ENCODE measurements around the gene EYA4. TPM values are rescaled to one million over a fixed set of nuclear protein-coding genes. Genes with fewer than 3 reads are reported as not detected.

Gene EYA4
- total RNA-seq, 1 donor from 2014 or later = 1.6 TPM

DNA sequence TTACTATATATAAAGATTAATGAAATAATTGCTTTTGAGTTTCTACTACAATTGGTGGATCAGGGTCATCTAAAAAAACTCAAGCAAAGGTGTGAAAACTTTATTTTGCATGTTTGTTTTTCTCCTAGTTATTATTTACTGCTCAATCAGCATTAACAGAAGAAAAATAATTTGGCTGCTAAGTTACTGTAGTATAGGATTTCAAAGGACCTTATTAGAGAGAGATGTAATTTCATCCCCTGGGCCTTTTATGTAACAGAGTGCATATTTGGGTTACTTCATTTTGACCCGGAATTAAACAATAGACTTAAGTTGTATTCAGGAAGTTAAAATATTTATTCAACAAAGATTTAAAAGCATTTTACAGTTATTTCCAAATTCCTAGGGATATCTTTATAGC, 49.8 kb downstream of the EYA4 start:
- Mint-ChIP-seq H3K4me1 (ENCODE audit: low read depth, unreplicated experiment) (no peaks in the 10 kb centered on the region), H3K9me3 (ENCODE audit: unreplicated experiment) (no peaks in the 10 kb centered on the region), H3K36me3 (ENCODE audit: low read depth, unreplicated experiment) (no peaks in the 10 kb centered on the region), H3K27ac (ENCODE audit: unreplicated experiment) (no peak overlapping the region), H3K4me3 (ENCODE audit: unreplicated experiment) (no peak overlapping the region), H3K27me3 (ENCODE audit: low read depth, unreplicated experiment) (no peaks in the 10 kb centered on the region)
- Histone ChIP-seq H2AFZ (ENCODE audit: low read depth, low read length) (no peak overlapping the region), H3K9me3 (ENCODE audit: insufficient read depth, low read depth, low read length) (no peaks in the 10 kb centered on the region), H3K4me3 (ENCODE audit: insufficient read depth, low read depth, low read length) (no peak overlapping the region), H3K79me2 (ENCODE audit: insufficient read depth, low read length) (no peaks in the 10 kb centered on the region), H3K4me1 (ENCODE audit: insufficient read depth, low read length) (no peaks in the 10 kb centered on the region), H3K27ac (ENCODE audit: low read depth, low read length) (no peak overlapping the region), H3K36me3 (ENCODE audit: insufficient read depth, low read length) (no peaks in the 10 kb centered on the region), H4K20me1 (ENCODE audit: insufficient read depth, low read length) (no peaks in the 10 kb centered on the region), H3K4me2 (ENCODE audit: low read length) (no peak overlapping the region), H3K9ac (ENCODE audit: low read length) (no peak overlapping the region), H3K27me3 (ENCODE audit: insufficient read depth, low read length) (no peaks in the 10 kb centered on the region)
- TF ChIP-seq EZH2 (IDR thresholded peaks at IDR 0.05; ENCODE audit: insufficient read depth, low read length) = no peak
- TF ChIP-seq, protein P1, sequence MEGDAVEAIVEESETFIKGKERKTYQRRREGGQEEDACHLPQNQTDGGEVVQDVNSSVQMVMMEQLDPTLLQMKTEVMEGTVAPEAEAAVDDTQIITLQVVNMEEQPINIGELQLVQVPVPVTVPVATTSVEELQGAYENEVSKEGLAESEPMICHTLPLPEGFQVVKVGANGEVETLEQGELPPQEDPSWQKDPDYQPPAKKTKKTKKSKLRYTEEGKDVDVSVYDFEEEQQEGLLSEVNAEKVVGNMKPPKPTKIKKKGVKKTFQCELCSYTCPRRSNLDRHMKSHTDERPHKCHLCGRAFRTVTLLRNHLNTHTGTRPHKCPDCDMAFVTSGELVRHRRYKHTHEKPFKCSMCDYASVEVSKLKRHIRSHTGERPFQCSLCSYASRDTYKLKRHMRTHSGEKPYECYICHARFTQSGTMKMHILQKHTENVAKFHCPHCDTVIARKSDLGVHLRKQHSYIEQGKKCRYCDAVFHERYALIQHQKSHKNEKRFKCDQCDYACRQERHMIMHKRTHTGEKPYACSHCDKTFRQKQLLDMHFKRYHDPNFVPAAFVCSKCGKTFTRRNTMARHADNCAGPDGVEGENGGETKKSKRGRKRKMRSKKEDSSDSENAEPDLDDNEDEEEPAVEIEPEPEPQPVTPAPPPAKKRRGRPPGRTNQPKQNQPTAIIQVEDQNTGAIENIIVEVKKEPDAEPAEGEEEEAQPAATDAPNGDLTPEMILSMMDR (IDR thresholded peaks at IDR 0.05; ENCODE audit: insufficient read depth, low read depth, low read length) = no peak
- FAIRE-seq = no peak
- DNase-seq (ENCODE audit: low read depth) = no peak

DNA sequence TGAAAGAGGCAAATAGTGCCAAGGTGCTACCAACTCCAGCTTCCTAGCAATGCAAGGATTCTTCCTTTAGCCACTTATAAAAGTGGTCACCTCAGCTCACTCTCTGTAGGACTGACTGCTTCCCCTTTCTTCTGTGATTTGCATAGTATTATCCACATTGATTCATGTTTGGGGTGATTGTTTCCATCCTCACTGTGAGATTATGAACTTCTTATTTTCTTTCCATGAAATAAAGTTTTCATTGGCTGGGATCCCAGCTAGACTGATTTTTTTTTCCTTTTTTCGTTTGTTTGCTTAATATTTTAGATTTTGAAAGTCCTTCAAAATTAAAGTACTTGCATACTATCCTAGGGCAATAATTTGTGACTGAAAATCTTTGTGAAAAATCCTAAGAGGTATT, 50.5 kb downstream of the EYA4 start:
- Mint-ChIP-seq H3K9me3 (ENCODE audit: unreplicated experiment) (no peaks in the 10 kb centered on the region), H3K36me3 (ENCODE audit: low read depth, unreplicated experiment) (no peaks in the 10 kb centered on the region), H3K4me1 (ENCODE audit: low read depth, unreplicated experiment) (no peaks in the 10 kb centered on the region), H3K27ac (ENCODE audit: unreplicated experiment) (no peak overlapping the region), H3K4me3 (ENCODE audit: unreplicated experiment) (no peak overlapping the region), H3K27me3 (ENCODE audit: low read depth, unreplicated experiment) (no peaks in the 10 kb centered on the region)
- H2AFZ ChIP-seq (ENCODE audit: low read depth, low read length) = no peak overlapping the region
- H4K20me1 ChIP-seq (ENCODE audit: insufficient read depth, low read length) = no peaks in the 10 kb centered on the region
- no peaks in the 10 kb centered on the region for H3K36me3 ChIP-seq (ENCODE audit: insufficient read depth, low read length)
- H3K9me3 ChIP-seq (ENCODE audit: insufficient read depth, low read depth, low read length) = no peaks in the 10 kb centered on the region
- TF ChIP-seq, protein P1 (IDR thresholded peaks at IDR 0.05; ENCODE audit: insufficient read depth, low read depth, low read length) = no peak
- no peak for TF ChIP-seq EZH2 (IDR thresholded peaks at IDR 0.05; ENCODE audit: insufficient read depth, low read length)
- DNase-seq (ENCODE audit: low read depth) (no peak), FAIRE-seq (no peak)
- no peaks in the 10 kb centered on the region for H3K79me2 ChIP-seq (ENCODE audit: insufficient read depth, low read length)
- no peaks in the 10 kb centered on the region for H3K27me3 ChIP-seq (ENCODE audit: insufficient read depth, low read length)
- H3K4me2 ChIP-seq (ENCODE audit: low read length) = no peak overlapping the region
- no peaks in the 10 kb centered on the region for H3K4me1 ChIP-seq (ENCODE audit: insufficient read depth, low read length)
- no peak overlapping the region for H3K4me3 ChIP-seq (ENCODE audit: insufficient read depth, low read depth, low read length)
- H3K27ac ChIP-seq (ENCODE audit: low read depth, low read length) = no peak overlapping the region
- H3K9ac ChIP-seq (ENCODE audit: low read length) = no peak overlapping the region

DNA sequence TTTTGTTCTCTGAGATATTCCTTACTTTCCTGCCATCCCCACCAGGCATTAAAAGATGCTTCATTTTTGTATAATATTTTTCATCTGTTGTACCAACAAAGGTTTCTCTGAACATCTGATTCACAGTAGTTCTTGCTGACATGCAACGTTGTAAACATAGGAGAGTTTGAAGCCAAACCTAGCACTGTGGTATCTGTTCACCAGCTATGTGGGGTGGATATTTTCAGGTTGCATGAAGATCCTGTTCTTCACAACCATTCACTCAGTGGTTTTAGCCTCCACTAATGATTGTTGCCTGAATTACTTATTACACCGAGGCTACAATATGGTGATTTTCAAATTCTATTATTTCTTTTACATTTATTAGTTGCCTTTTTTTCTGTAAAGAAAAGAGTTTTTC, 56.5 kb downstream of the EYA4 start:
- Histone ChIP-seq H3K9me3 (ENCODE audit: insufficient read depth, low read depth, low read length) (no peaks in the 10 kb centered on the region), H3K4me2 (ENCODE audit: low read length) (no peak overlapping the region), H3K27me3 (ENCODE audit: insufficient read depth, low read length) (no peaks in the 10 kb centered on the region), H3K4me1 (ENCODE audit: insufficient read depth, low read length) (no peaks in the 10 kb centered on the region), H4K20me1 (ENCODE audit: insufficient read depth, low read length) (no peaks in the 10 kb centered on the region), H3K9ac (ENCODE audit: low read length) (no peak overlapping the region), H3K36me3 (ENCODE audit: insufficient read depth, low read length) (no peaks in the 10 kb centered on the region), H3K27ac (ENCODE audit: low read depth, low read length) (no peak overlapping the region), H2AFZ (ENCODE audit: low read depth, low read length) (no peak overlapping the region), H3K4me3 (ENCODE audit: insufficient read depth, low read depth, low read length) (no peak overlapping the region), H3K79me2 (ENCODE audit: insufficient read depth, low read length) (no peaks in the 10 kb centered on the region)
- DNase-seq (ENCODE audit: low read depth) (no peak), FAIRE-seq (no peak)
- Mint-ChIP-seq H3K27me3 (ENCODE audit: low read depth, unreplicated experiment) (no peaks in the 10 kb centered on the region), H3K36me3 (ENCODE audit: low read depth, unreplicated experiment) (no peaks in the 10 kb centered on the region), H3K27ac (ENCODE audit: unreplicated experiment) (no peak overlapping the region), H3K9me3 (ENCODE audit: unreplicated experiment) (no peaks in the 10 kb centered on the region), H3K4me3 (ENCODE audit: unreplicated experiment) (no peak overlapping the region), H3K4me1 (ENCODE audit: low read depth, unreplicated experiment) (peaks cover 3% of the 10 kb centered on the region)
- no peak for TF ChIP-seq EZH2 (IDR thresholded peaks at IDR 0.05; ENCODE audit: insufficient read depth, low read length)
- TF ChIP-seq, protein P1 (IDR thresholded peaks at IDR 0.05; ENCODE audit: insufficient read depth, low read depth, low read length) = no peak
